Lung microvascular endothelial cell (primary cell): ENCODE results near the gene BTBD7. TPM values are rescaled to one million over a fixed set of nuclear protein-coding genes. Genes with fewer than 3 reads are reported as not detected.
"Not testable (repeated sequence)": the region's sequence is repeated elsewhere in the genome, so short reads cannot be mapped to it uniquely, and the experiment has no call there.

ENCODE experiments used
- DNase-seq, 2 donors: peaks; one replicate each; pipeline versions ENCODE4 v3.0.0 to v3.0.0-alpha.2; 2010; ENCODE audit warnings: low read depth in 2 of 2
- total RNA-seq: library from RNA; depleted of rRNA; stranded (reverse); fragments of >200 nt; gene quantifications from 2 replicates; pipeline ENCODE4 v1.2.1, GENCODE V29; 2014

The BTBD7 gene
- total RNA-seq, 1 donor from 2014 or later: 27.2 TPM

DNA sequence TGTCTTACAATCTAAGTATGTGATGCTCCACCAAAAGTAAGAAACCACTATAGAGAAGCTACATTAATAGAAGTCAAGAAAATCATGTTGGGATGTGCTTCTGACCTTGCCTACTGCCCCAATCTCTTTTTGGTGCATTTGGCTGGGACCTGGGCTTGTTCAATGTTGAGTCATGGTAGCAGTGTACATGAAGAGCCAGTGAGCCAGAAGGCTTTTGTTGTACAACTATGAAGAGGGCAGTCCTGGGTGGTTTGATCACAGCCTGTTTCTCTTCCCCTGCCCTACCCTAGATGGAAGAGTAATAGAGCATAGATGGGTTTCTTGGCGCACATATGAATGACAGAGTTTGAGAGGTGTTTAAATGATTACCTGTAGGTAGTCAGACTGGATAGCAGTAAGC is 69.4 kb downstream of the BTBD7 start:
- DNase-seq: no peak

- DNase-seq: no peak
Measured at GRCh38 chr14:93262446-93262845, 70.4 kb downstream of the BTBD7 start.

- no peak for DNase-seq
Measured at GRCh38 chr14:93249128-93249831, 83.6 kb downstream of the BTBD7 start.

GRCh38 chr14:93246534-93246933 is 86.3 kb downstream of the BTBD7 start:
- no peak for DNase-seq

DNA sequence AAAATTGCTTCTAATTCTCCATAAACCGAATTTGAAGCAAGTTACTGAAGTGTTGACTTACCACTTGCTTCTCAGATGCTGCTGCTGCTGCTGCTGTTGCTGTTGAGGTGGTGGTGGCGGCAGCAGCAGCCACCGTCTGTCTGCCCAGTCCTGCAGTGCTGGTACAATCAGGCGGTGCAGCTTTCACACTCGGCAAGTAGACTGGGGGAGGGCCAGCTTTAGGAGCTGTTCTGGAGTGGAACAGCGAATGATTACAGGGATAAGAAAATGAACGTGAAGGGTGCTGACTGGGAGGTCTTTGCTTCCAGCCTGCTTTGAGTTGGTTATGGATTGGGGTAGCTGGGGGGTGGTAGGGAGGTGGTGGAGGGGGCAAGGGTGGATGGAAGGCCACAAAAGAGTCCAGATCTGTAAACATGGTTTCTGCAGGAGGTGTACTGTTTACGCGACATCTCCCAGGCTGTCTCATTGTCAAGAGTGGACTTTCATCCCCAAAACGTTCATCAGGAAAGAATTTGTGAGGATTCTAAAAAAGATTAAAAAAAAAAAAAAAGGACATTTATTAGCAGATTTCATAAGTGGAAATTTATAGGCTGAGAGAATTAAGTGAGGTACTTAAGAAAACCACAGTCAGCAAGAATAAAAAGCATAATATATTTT is 86.9 kb downstream of the BTBD7 start:
- no peak for DNase-seq

DNA sequence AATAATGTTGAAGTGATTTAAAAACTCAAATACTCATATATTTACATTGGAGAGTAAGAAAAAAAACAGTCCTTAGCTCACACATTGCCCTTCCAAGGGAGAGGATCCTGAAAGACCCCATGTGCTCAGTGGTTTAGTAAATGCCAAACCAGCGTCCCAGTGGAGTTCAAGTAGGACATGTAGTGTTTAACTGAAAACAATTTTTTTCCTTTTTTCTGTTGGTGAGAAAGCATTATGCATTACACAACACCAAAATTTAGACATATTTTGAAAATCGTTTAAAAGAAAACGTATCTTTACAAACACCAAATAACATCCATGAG is 92.2 kb downstream of the BTBD7 start:
- DNase-seq: no peak

GRCh38 chr14:93239869-93240677 is 92.8 kb downstream of the BTBD7 start:
- peak in 1 of 2 donors; percentile 57 for DNase-seq

GRCh38 chr14:93234798-93235197 is 98.0 kb downstream of the BTBD7 start:
- DNase-seq: peak in 1 of 2 donors; percentile 24

- DNase-seq: not testable (repeated sequence)
Measured at GRCh38 chr14:93233078-93233477, 99.8 kb downstream of the BTBD7 start.

- no peak for DNase-seq
Measured at GRCh38 chr14:93232159-93232558, 100.7 kb downstream of the BTBD7 start.

- DNase-seq: peak; percentile 63 to 64
Measured at GRCh38 chr14:93231129-93231979, 101.5 kb downstream of the BTBD7 start.

GRCh38 chr14:93230539-93230938 is 102.3 kb downstream of the BTBD7 start:
- DNase-seq: no peak

GRCh38 chr14:93228550-93228949 is 104.3 kb downstream of the BTBD7 start:
- DNase-seq: no peak

- no peak for DNase-seq
Measured at GRCh38 chr14:93223565-93223964, 109.3 kb downstream of the BTBD7 start.

DNA sequence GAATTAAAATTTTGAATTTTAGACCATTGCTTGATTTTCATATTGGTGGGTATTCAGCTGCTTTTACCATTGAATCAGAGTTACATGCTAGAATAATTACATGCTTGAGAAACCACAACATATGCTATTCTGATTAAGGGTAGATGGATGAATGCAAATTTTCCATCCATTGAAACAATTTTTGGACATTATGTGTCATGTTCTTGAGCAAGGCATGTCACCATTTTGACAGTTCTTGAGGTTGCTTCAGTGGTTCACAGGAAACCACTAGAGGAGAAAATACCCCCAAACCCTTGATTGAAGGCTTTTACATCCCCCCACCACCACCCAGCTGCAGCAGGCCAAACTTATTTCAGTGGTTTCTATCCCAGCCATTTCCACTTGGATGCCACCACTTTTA is 112.3 kb downstream of the BTBD7 start:
- DNase-seq: no peak

- DNase-seq: peak; percentile 71 to 79
Measured at GRCh38 chr14:93219103-93219726, 113.6 kb downstream of the BTBD7 start.

- DNase-seq: no peak
Measured at GRCh38 chr14:93214598-93214997, 118.2 kb downstream of the BTBD7 start.

DNA sequence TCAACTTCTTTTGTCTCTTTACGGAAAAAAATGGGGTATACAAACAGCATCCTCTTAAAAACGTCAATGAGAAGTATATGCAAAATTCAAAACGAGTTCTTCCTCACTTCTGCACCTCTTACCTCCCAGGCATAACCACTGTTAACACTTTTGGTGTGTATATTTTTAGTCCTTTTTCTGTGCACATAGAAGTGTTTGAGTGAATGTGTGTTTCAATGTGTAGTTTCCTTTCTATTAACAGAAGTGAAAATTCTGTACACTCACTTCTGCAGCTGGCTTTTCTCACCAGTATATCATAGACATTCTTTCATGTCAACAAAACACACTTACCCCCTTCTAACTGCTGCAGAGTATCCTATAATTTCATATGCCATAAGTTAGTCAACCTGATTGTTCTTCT is 120.4 kb downstream of the BTBD7 start:
- no peak for DNase-seq

DNA sequence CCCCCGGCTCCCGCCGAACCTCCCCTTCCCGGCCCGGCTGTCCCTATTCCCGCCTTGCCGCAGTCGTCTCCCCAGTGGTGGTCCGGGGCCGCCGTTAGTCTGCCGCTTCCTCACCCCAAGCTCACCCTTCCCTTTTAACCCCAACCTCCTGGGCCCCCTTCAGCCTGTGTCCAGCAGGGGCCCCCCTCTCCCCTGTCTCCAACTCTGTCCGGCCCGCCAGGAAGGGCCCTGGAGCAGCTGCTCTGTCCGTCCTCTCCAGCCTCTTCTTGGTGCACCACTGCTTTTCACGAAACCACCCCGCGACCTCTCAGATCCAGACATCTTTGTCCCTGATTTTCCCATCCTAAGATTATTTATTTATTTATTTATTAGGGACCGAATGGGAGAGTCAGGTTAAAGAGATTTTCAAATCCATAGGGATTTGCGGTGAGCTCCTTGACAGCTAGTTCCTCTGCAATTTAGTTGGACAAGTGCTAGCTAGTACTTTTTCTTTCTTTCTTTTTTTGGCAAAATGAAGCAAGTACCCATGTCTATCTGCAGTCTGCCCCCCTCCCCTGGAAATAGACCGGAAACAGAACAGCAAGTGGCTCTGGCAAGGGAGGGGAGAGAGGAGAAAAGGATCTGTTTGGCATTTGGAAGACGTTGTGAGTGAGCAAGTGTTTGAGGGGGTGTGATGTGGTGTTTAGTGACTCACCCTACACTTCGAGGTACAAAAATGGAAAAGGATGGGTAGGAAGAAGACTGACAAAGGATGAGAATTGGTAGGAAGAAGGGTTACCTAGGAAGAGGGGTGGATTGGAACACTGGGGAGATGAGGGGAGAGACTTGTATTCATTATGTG is 125.1 kb downstream of the BTBD7 start:
- DNase-seq: peak; percentile 66 to 70

DNA sequence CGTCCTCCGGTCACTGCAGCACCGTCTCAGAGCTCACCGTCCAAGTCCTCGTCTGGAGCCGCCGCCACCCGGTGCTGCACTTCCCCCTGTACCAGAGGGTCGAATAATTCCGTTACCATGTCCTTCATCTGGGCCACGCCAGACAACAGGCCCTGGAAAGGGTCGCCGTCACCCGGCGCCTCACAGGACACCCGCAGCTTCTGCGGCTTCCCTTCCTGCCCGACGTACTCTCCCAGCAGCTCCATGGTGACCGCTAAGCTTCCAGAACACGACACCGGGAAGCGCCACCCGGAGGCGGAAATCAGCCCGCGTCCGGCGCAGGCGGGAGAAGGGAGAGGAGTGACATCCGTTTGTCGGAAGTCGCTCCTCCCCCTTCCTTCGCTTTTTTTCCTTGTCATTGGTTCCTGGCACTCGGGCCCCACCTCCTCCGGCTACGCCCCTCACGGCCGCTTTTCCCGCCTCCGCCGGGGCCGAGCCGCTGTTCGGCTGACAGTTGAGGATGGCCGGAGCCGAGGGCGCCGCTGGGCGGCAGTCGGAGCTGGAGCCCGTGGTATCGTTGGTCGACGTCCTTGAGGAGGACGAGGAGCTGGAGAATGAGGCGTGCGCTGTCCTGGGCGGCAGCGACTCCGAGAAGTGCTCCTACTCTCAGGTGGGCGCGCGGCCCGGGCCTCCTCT is 125.9 kb downstream of the BTBD7 start, which contains the start of the genes GON7 and UBR7:
GON7 (minus strand) TSS at position 273 of the 675 bp plus-strand sequence; CDS start at position 245, 28 bp downstream.
UBR7 (plus strand) TSS at position 464 of the 675 bp plus-strand sequence; CDS start at position 500, 36 bp downstream.
- peak; percentile 97 for DNase-seq
